HG03520 (cell line): ENCODE data around the gene EZR.
A peak's percentile ranks its signal among the peaks of the same experiment; 100 is the strongest.

Experiments used
- ATAC-seq: cut with Tn5 transposase; IDR thresholded peaks from one replicate; pipeline ENCODE4 v1.9.1; 2021; ENCODE audit warnings: mild to moderate bottlenecking, moderate library complexity; ENCODE audit not compliant: unreplicated experiment

The EZR gene

DNA sequence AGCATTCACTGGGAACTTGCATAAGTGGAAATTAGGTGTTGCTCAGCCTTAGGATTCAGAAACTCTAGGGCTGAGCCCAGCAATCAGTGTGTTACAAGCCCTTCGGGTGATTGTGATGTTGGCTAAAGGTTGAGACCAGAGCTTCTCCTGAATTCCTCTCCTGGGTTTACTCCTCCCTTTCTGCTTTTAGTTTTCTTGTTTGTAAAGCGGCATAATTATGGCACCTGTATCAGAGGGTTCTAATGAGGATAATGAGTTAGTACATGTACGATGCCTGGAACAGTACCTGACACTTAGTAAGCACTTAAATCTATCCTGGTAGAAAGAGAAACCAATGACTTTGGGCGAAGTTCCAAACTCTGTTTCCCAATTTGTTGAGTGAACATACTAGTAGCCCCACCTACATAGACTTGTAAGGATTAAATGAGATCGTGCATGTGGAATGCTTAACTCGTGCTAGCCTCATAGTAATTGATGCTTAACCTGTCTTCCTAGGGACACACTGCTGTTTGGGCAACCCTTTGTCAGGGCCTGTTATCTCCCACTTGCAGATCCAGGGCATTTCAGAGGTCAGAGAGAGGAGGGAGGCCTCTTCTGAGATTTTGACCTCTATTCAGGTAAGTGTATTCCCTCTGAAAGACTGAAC lies 932 bp upstream of the EZR start:
- no peak for ATAC-seq

DNA sequence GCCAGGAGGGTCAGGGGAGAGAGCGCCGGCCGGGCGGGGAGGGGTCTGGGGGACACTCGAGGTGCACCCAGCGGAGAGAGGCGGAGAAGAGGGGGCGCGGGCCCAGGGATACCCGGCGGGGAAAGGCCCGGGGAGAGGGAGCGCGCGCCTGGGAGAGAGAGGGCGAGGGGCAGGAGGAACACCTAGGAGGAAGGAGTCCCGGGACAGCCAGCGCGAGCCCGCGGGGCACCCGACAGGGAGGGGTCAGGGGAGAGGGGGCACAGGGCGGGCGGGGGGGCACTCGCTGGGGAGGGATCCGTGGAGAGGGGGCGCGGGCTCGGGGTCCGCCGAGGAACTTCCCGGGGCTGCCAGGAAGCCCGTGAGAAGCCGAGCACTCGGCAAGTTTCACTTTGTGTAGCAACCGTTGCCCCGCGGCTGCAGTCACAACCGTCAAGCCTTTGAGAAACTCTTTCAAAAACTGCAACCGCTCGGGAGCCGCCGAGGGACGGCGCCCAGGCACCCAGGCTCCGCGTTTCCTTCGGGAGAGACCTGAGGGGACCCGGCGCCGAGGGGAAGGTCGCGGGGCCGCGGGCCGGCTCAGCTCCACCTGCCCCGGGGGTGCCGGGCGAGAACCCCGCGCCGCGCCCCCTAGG lies 471 bp downstream of the EZR start:
- peak; percentile 20 for ATAC-seq

DNA sequence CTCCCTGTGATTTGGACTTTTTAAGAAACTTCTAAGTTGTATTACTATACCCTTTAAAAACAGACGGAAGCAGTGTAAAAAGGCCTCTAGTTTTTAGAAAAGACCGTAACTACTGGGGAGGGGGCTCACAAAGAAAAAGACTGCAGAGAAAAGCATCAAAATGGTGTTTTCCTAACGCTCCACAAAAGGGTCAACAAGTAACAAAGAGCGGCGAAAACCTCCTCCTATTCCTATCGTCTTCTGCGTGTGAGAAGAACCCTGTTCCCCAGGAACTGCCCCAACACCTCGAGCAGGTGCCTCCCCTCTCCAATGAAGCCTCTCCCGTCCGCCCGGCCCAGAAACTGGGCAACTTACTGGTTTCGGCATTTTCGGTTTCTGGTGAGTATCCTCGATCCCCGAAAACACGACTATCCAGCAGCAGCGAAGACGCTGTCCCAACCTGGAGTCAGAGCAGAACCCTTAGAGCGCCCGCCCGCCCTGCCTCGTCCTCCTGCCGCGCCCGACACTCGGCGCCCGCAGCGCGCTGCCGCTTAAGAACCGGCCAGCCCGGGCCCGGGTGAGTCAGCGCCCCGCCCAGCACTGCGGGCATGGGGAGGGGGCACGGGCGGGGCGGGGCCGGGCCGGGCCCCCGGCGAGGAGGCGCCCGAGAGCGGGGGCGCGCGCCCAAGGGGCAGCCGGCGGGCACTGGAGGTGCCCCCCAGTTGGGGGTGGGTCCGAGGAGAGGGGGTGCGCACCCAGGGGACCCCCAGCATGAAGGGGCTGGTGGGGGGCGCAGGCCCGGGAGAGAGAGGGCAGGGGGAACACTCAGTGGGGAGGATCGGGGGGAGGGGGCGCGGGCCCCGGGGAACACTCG lies 1.2 kb downstream of the EZR start:
- ATAC-seq = peak; percentile 35

DNA sequence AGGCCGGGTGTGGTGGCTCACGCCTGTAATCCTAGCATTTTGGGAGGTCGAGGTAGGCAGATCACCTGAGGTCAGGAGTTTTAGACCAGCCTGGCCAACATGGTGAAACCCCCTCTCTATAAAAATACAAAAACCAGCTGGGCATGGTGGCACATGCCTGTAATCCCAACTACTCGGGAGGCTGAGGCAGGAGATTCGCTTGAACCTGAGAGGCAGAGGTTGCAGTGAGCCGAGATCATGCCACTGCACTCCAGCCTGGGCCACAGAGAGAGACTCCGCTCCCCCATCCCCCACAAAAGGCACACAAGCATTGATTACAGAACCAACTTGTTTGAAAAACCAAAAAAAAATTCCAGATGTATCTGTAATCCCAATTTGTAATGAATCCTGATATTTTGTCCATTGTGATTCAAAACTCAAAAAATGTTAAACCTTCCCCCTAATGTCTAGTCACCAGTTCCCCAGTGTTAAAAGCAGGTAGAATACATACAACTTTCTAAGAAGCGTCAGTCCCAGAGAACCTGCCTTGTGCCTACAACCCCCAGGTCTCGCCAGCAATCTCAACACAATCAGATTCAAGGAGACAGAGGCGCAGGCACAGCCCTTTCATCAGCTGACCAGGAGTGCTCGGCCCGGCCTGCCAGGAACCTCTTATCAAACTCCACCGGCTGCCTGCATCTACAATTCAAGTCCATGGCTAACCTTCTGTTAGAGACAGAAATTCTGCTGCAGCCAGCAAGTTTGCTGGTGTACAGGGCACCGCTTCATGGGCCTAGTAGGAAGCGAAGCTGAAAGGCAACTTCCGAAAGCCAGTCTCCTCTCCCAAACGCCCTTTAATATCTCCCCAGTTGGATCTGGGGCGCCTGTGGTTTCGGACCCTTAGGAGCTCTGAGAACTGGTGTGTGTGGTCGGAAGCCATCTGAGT lies 2.1 kb downstream of the EZR start:
- no peak for ATAC-seq

DNA sequence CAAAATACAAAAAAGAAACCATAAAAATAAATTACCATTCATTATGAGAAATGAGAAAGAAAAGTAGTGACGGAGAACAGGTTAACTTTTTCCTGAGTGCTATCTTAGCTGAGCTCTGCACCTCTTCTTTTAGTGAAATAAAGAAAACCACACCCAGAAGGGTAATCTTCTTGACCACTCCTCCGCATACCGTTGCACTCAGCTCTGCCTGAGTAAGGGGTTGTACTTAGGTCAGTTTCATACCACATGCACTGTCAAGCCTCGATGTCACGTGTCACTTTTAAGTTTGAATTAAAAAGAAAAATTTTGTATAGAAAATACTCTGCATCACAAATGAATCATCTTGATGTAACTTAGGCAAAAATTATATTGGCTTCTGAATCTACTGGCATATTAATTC lies 2.8 kb downstream of the EZR start:
- ATAC-seq = peak; percentile 28

DNA sequence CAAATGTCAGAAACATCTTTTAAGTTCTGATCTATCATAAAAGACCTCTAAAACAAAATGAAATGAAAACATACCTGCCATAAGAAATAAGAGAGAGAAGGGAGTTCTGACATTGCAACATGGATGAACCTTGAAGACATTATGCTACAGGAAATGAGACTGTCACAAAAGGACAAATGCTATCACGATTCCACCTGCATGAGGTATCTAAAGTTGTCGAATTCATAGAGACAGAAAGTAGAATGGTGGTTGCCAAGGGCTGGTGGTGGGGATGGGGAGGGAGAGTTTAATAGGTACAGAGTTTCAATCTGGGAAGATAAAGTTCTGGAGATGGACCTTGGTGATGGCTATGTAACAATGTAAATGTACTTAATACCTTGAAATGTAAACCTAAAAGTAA lies 3.3 kb downstream of the EZR start:
- no peak for ATAC-seq

DNA sequence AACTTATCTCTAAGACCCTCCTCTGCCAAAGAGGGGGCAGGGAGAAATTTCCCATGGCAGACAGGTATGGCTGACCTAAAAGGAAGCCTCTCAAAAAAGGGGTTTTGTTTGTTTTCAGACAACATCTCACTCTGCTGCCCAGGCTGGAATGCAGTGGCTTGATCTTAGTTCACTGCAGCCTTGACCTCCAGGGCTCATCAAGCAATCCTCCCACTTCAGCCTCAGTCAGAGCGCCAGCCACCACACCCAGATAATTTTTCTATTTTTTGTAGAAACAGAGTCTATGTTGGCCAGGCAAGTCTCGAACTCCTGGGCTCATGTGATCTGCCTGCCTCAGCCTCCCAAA lies 3.8 kb downstream of the EZR start:
- ATAC-seq = no peak

- ATAC-seq = no peak
These were observed 6.1 kb downstream of the EZR start for GRCh38 chr6:158813032-158813431.

DNA sequence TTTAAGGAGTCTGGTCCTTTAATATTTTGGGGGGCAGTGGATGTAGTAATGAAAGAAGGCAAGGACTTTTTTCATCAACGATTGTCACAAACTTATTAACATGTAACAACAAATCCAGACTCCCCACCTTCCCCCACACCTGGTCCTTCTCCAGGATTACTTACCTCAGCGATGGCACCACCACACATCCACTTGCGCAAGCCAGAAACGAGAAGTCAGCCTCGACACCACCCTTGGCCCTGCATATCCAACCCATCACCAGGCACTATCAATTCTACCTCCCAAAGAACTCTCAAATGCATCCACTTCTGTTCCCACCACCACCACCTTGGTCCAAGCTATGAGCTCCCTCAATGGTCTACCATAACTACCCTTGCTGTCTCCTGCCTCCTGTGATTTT lies 6.6 kb downstream of the EZR start:
- no peak for ATAC-seq

DNA sequence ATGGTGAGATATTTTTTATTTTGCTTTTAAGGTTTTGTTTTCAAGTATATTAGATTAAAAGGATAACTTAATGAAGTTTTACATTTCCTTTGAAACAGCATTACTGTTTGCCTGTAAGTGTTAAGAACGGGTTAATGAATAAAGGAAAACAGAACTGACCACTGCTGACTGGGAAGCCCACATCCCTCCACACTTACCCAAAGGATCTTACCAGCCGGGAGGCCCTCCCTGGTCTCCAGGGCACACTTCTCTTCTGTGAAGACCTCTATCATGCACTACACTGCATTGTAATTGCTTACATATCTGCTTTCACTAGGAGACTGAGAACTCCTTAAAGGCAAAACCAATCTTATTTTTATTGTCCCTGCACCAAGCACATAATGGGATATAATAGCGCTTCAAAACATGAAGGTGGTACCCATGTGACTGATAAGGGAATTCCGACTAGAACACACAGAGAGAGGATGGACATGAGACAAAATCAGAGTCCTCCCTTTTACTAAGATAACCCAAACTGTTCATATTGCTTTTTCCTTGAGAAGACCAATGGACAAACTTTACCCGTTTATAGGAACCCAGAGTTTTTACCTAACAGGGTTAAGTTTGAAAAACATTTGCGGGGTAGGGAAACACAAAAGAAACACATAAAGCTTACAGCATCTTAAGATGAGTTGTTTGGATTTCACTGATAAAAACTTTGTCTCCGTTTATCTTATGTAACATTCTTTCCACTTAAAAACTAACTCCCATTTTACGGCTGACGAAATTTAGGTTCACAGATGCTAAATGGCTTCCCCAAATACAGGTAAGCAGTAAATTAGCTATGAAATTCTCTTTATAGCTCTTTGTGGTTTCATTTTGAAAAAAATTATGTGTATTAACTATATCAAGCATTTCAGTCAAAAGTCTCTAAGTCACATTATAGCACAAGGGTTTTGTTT lies 8.7 kb downstream of the EZR start:
- ATAC-seq = no peak

GRCh38 chr6:158808941-158809678 lies 10.1 kb downstream of the EZR start:
- ATAC-seq = peak; percentile 64

- no peak for ATAC-seq
These were observed 10.7 kb downstream of the EZR start for GRCh38 chr6:158808442-158808833.

DNA sequence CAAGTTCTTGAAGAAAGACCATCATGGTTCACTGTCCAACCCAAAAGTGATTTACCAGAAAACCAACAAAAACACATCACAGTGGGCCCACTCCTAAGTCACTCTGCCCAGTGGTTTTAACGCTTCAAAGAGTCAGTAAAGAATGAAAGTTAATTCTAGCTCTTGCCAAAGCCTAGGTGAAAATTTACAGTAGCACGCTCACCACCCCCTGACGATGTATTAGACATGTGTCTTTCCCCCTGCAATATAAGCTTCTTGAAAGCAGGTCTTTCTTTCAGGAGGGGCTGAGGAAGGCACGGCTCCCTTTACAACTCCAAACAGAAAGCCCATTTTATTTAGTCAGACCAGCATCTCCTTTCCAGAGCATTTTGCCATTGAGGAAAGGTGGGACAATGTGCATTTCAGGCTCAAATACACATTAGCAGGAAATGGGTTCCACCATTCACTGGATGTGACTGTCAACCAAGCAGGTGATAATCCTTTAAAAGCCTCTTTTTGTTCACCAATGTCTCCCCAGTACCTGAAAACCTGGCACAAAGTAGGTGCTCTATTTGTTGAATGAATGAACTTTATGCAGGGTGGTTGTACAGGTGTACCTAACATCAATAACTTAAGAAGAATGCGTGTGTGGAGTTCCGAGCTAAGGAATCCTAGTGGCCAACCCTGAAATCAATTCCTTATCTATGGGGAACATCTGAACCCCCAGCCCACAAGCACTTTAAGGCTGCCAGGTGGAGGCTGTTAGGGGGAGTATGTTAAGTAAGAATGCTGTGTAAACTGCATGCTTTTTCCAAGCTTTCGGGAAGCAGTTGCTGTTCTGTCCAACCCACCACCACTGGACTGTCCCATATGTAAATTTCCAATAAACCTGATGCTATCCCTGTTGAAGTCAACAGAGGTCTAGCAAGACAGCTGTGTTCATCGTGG lies 11.4 kb downstream of the EZR start:
- ATAC-seq = no peak

GRCh38 chr6:158805698-158806377 lies 13.3 kb downstream of the EZR start:
- ATAC-seq = no peak

DNA sequence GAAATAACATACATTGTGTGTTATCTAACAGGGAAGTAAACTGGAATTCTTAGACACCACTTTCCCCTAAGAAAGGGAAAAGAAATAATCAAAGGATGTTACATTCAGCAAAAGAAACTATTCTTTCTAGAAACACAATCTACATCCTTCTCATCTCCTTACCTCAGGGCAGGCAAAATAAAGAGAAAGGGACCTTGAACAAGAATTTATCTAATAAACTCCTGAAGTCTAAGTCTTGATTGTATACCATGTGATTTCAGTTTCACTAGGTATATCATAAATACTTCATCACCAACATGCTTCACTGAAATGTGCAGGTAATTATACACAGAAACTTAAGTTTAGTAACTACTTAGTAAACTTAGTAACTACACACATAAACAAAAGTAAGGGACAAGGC lies 15.0 kb downstream of the EZR start:
- no peak for ATAC-seq

DNA sequence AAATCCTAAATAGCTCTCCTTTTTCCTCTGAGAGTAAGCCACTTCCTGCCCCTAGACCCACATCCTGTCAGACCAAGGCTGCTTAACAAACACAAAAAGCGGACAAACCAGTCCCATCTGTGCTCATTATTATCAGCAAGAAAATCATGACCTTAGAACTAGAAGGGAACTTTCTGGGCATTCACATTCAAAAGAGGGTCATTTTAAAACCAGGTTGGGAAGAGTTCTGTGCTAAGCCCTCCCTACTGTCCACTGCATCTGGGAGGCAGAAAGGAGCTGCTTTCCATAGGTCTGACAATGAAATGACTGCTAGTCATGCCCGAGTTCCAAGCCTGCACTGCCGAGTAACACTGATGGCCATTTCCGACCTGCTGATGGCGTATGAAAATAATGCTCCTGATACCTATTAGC lies 15.4 kb downstream of the EZR start:
- peak; percentile 68 for ATAC-seq

GRCh38 chr6:158801655-158802294 lies 17.4 kb downstream of the EZR start:
- ATAC-seq = no peak
